OCI-LY3 (cell line): ENCODE results near the gene SATB2.

Experiments
- EZH2phosphoT487 ChIP-seq: fragments of 200-600 bp; shearing (Covaris generic); IDR thresholded peaks from 2 replicates; pipeline ENCODE4 v1.6.1; 2018; ENCODE audit warnings: antibody characterized with exemption, mixed run types, low read depth
- TF ChIP-seq, protein P1 (sequence below): fragments of 200-600, 300-600 bp; sonication (generic); IDR thresholded peaks from 2 replicates; pipeline ENCODE4 v1.5.1; 2014; ENCODE audit warnings: antibody characterized with exemption, low read length, low read depth

GRCh38 chr2:199458009-199458805 is 468 bp upstream of the SATB2 start:
- TF ChIP-seq, protein P1, sequence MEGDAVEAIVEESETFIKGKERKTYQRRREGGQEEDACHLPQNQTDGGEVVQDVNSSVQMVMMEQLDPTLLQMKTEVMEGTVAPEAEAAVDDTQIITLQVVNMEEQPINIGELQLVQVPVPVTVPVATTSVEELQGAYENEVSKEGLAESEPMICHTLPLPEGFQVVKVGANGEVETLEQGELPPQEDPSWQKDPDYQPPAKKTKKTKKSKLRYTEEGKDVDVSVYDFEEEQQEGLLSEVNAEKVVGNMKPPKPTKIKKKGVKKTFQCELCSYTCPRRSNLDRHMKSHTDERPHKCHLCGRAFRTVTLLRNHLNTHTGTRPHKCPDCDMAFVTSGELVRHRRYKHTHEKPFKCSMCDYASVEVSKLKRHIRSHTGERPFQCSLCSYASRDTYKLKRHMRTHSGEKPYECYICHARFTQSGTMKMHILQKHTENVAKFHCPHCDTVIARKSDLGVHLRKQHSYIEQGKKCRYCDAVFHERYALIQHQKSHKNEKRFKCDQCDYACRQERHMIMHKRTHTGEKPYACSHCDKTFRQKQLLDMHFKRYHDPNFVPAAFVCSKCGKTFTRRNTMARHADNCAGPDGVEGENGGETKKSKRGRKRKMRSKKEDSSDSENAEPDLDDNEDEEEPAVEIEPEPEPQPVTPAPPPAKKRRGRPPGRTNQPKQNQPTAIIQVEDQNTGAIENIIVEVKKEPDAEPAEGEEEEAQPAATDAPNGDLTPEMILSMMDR = no peak
- TF ChIP-seq EZH2phosphoT487 = no peak
